Measurements from ENCODE around the gene SLC46A3. TPM values are rescaled to one million over a fixed set of nuclear protein-coding genes. Genes with fewer than 3 reads are reported as not detected.

SLC46A3 gene
- total RNA-seq, 1 donor from 2014 or later = 13.2 TPM

DNA sequence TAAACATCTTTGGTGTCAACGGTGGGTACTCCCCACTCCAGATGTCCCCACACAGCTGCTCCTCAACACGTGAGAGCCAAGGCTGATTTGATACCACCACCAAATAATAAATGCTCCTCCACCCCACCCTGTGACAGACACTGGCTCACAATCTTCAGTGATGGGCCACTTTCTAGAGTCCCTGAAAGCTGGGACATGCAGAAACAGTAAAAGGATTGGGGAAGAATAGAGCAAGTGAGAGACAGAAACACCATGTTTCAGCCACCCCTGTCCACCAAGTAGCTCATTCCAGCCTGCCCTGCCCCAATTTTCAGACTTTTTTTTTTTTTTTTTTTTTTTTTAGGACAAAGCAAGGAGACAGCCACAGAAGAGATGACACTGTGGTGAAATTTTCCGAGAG lies 1.6 kb downstream of the SLC46A3 start:
- TF ChIP-seq, protein P1, sequence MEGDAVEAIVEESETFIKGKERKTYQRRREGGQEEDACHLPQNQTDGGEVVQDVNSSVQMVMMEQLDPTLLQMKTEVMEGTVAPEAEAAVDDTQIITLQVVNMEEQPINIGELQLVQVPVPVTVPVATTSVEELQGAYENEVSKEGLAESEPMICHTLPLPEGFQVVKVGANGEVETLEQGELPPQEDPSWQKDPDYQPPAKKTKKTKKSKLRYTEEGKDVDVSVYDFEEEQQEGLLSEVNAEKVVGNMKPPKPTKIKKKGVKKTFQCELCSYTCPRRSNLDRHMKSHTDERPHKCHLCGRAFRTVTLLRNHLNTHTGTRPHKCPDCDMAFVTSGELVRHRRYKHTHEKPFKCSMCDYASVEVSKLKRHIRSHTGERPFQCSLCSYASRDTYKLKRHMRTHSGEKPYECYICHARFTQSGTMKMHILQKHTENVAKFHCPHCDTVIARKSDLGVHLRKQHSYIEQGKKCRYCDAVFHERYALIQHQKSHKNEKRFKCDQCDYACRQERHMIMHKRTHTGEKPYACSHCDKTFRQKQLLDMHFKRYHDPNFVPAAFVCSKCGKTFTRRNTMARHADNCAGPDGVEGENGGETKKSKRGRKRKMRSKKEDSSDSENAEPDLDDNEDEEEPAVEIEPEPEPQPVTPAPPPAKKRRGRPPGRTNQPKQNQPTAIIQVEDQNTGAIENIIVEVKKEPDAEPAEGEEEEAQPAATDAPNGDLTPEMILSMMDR (IDR thresholded peaks at IDR 0.05) = no peak
- DNase-seq (ENCODE audit: extremely low spot score, unreplicated experiment) = no peak
- Mint-ChIP-seq H3K27ac (ENCODE audit: unreplicated experiment) (no peak overlapping the region), H3K36me3 (ENCODE audit: unreplicated experiment) (peaks cover 5% of the 10 kb centered on the region), H3K27me3 (ENCODE audit: unreplicated experiment) (no peaks in the 10 kb centered on the region), H3K4me1 (ENCODE audit: unreplicated experiment) (peaks cover 32% of the 10 kb centered on the region), H3K9me3 (ENCODE audit: unreplicated experiment) (no peaks in the 10 kb centered on the region), H3K4me3 (ENCODE audit: unreplicated experiment) (peak overlapping the region; percentile 44)

DNA sequence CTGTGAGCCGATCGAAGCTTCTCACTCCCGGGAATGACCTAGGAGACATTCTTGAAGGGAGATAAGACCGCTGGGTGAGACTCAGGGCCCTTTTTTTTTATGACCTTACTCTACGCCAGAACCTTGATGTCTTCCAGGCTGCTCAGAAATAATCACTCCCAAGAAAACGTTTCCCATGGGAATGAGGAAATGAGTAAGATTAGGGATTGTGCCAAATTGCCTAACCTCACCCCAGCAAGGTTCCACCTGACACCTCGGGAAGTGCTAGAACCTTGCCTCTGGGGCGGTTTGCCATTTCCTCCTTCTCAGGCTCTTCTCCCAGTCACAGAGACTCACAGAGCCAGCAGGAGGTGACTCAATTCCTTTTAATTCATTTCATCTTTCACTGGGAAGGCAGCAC lies 2.3 kb downstream of the SLC46A3 start:
- no peaks in the 10 kb centered on the region for H3K9me3 Mint-ChIP-seq (ENCODE audit: unreplicated experiment)
- peaks cover 7% of the 10 kb centered on the region for H3K36me3 Mint-ChIP-seq (ENCODE audit: unreplicated experiment)
- no peak for DNase-seq (ENCODE audit: extremely low spot score, unreplicated experiment)
- H3K27ac Mint-ChIP-seq (ENCODE audit: unreplicated experiment) = peak overlapping the region; percentile 56
- H3K27me3 Mint-ChIP-seq (ENCODE audit: unreplicated experiment) = no peaks in the 10 kb centered on the region
- peaks cover 32% of the 10 kb centered on the region for H3K4me1 Mint-ChIP-seq (ENCODE audit: unreplicated experiment)
- TF ChIP-seq, protein P1 (IDR thresholded peaks at IDR 0.05) = no peak
- H3K4me3 Mint-ChIP-seq (ENCODE audit: unreplicated experiment) = peak overlapping the region; percentile 44

DNA sequence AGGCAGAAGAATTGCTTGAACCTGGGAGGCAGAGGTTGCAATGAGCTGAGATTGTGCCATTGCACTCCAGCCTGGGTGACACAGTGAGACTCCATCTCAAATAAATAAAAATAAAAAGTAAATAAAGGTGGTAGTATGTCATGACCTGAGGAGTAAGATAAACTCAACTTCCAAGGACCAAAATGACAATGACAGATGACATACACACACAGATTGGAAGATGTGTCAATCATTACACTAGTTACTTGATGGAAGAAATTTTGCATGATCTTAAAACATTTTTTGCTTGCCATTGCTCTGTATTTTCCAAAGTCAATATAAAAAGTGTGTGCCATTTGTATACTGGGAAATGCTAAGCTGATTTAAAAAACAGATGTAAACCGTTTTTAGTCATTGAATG lies 4.1 kb downstream of the SLC46A3 start:
- DNase-seq (ENCODE audit: extremely low spot score, unreplicated experiment) = no peak
- no peak overlapping the region for H3K4me3 Mint-ChIP-seq (ENCODE audit: unreplicated experiment)
- H3K4me1 Mint-ChIP-seq (ENCODE audit: unreplicated experiment) = peaks cover 25% of the 10 kb centered on the region
- no peaks in the 10 kb centered on the region for H3K9me3 Mint-ChIP-seq (ENCODE audit: unreplicated experiment)
- H3K27ac Mint-ChIP-seq (ENCODE audit: unreplicated experiment) = no peak overlapping the region
- peaks cover 7% of the 10 kb centered on the region for H3K36me3 Mint-ChIP-seq (ENCODE audit: unreplicated experiment)
- TF ChIP-seq, protein P1 (IDR thresholded peaks at IDR 0.05) = no peak
- no peaks in the 10 kb centered on the region for H3K27me3 Mint-ChIP-seq (ENCODE audit: unreplicated experiment)

DNA sequence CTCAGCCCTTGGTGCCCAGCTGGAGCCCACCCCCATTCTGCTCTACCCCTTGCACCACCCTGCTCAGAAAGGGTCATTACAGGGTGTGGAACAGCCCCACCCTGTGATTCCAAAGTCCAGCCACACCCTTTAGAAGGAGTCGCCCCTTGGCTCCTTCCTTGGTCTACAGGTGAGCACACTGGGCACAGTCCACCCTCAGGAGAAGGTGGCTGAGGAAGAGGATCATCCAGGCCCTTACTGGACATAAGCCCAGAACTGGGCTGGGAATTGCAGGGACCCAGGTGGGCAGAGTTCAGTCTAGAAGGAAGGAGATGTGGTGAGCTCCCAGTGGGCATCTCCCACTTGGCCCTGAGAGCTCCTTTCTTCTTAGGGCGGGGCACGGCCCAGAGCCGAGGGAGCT lies 8.6 kb downstream of the SLC46A3 start:
- TF ChIP-seq, protein P1 (IDR thresholded peaks at IDR 0.05) = no peak
- Mint-ChIP-seq H3K27me3 (ENCODE audit: unreplicated experiment) (no peaks in the 10 kb centered on the region), H3K27ac (ENCODE audit: unreplicated experiment) (no peak overlapping the region), H3K36me3 (ENCODE audit: unreplicated experiment) (peaks cover 8% of the 10 kb centered on the region), H3K4me1 (ENCODE audit: unreplicated experiment) (peaks cover 13% of the 10 kb centered on the region), H3K9me3 (ENCODE audit: unreplicated experiment) (no peaks in the 10 kb centered on the region), H3K4me3 (ENCODE audit: unreplicated experiment) (no peak overlapping the region)
- no peak for DNase-seq (ENCODE audit: extremely low spot score, unreplicated experiment)

DNA sequence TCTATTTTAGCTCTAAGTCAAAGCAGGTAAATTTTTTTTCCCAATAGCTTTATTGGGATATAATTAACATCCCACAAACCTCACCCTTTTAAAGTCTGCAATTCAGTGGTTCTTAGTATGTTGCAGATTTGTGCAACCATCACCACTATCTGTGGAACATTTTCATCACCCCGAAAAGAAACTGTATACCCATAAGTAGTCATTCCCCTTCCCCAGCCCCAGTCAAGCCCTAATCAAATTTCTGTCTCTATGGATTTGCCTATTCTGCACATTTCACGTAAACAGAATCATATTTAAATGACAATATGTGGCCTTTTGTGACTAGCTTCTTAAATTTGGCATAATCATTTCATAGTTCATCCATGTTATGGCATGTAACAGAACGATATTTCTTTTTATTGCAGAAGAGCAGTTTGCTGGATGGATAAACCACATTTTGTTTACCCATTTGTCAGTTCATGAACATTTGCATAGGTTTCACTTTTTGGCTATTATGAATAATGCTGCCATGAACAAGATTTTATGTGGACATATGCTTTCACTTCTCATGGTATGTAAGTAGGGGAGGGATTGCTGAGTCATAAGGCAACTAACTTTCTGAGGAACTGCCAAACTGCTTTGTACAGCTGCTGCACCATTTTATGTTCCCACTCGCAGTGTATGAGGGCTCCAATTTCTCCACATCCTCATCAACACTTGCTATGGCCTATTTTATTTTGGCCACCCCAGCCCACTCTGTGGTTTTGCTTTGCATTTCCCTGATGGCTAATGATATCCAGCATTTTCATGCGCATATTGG lies 10.9 kb downstream of the SLC46A3 start:
- no peak overlapping the region for H3K4me3 Mint-ChIP-seq (ENCODE audit: unreplicated experiment)
- H3K27ac Mint-ChIP-seq (ENCODE audit: unreplicated experiment) = peak overlapping the region; percentile 55
- H3K36me3 Mint-ChIP-seq (ENCODE audit: unreplicated experiment) = peaks cover 10% of the 10 kb centered on the region
- no peak for DNase-seq (ENCODE audit: extremely low spot score, unreplicated experiment)
- H3K4me1 Mint-ChIP-seq (ENCODE audit: unreplicated experiment) = peaks cover 13% of the 10 kb centered on the region
- TF ChIP-seq, protein P1 (IDR thresholded peaks at IDR 0.05) = no peak
- H3K27me3 Mint-ChIP-seq (ENCODE audit: unreplicated experiment) = no peaks in the 10 kb centered on the region
- no peaks in the 10 kb centered on the region for H3K9me3 Mint-ChIP-seq (ENCODE audit: unreplicated experiment)

All from osteocyte (in vitro differentiated cells).